HG02938 (cell line): ENCODE measurements around the gene PTPRT.

Experiments used
- ATAC-seq: cut with Tn5 transposase; IDR thresholded peaks from one replicate; pipeline ENCODE4 v1.9.1; 2021; ENCODE audit warnings: mild to moderate bottlenecking, moderate library complexity; ENCODE audit not compliant: unreplicated experiment

The PTPRT gene

GRCh38 chr20:42852691-42853090 lies 337.0 kb downstream of the PTPRT start:
- ATAC-seq: no peak

DNA sequence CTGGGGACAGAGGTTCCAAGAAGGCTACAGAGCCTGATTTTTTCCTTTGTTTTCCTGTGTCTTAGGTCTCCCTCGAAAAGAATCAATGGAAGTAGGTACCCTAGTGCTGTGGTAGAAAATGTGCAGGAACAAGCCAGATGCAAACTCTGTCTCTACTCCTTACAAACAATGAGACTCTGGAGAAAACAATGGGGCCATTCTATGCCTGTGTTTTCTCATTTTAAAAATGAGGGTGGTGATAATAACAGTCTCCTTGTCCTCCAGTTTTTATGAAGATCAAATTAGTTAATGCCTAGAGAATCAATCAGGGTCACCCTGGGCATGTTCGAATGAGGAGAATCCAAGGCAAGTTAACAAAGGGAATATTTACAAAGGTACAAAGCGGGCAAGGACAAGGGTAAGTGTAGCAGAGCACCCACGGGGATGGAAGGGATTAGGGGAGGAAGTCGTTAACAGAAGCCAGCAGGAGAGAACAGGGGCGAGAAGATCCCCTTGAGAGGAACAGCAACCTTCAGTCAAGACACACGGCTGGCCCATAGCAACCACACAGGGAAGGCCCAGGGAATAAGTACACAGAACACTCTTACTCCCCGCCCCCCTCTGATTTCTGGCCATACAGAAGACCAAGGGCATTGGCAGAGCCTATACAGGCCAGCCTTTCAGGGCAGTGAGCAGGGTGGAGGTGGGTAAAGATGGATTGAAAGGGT lies 342.8 kb downstream of the PTPRT start:
- no peak for ATAC-seq

- no peak for ATAC-seq
These were observed 345.0 kb downstream of the PTPRT start for GRCh38 chr20:42844751-42845150.

- ATAC-seq: no peak
These were observed 352.2 kb downstream of the PTPRT start for GRCh38 chr20:42837456-42837855.

GRCh38 chr20:42836339-42836738 lies 353.4 kb downstream of the PTPRT start:
- ATAC-seq: no peak

DNA sequence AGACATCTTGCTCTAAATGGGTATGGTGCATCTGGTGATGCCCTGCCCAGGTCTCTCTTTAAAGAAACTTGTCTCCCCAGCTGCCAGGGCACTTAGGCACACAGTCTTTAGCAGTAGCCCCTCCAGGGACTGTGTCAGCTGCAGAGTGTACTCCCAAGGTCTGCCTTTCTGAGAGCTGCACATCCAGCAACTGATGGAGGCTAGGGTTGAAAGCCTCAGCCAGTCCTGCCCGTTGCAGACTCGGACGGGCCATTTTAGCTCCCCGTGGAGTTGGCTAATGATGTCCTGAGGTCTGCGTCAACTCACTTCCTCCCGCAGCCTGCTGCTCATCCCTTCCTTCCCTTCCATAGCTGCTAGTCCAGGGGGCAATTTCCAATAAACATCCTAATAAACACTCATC lies 381.8 kb downstream of the PTPRT start:
- no peak for ATAC-seq

- ATAC-seq: no peak
These were observed 394.5 kb downstream of the PTPRT start for GRCh38 chr20:42795111-42795695.

GRCh38 chr20:42792052-42792451 lies 397.7 kb downstream of the PTPRT start:
- ATAC-seq: no peak

GRCh38 chr20:42790111-42790510 lies 399.6 kb downstream of the PTPRT start:
- no peak for ATAC-seq

GRCh38 chr20:42788707-42789106 lies 401.0 kb downstream of the PTPRT start:
- ATAC-seq: no peak

- ATAC-seq: no peak
These were observed 404.7 kb downstream of the PTPRT start for GRCh38 chr20:42785041-42785440.

GRCh38 chr20:42779216-42779615 lies 410.5 kb downstream of the PTPRT start:
- no peak for ATAC-seq

- no peak for ATAC-seq
These were observed 413.8 kb downstream of the PTPRT start for GRCh38 chr20:42775866-42776265.

DNA sequence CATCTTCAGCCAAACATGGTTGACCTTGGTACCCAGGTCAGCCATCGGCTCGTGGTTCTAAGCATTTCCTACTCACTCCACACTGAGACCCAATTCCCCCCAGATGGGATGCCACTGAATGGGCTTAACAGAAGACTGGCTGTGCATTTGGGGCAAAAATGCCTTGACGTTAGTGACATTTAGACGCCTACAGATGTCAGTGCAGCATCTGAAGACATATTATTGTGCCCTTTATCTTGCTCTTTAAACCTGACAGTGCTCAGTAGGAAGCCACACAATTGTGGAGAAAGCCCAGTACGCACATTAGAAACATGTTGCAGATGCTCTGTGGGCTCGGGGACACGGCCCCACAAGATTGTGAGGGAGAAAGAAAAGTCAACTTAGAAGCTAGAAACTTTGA lies 414.7 kb downstream of the PTPRT start:
- no peak for ATAC-seq

- no peak for ATAC-seq
These were observed 426.7 kb downstream of the PTPRT start for GRCh38 chr20:42763015-42763414.

GRCh38 chr20:42756991-42757390 lies 432.7 kb downstream of the PTPRT start:
- no peak for ATAC-seq

DNA sequence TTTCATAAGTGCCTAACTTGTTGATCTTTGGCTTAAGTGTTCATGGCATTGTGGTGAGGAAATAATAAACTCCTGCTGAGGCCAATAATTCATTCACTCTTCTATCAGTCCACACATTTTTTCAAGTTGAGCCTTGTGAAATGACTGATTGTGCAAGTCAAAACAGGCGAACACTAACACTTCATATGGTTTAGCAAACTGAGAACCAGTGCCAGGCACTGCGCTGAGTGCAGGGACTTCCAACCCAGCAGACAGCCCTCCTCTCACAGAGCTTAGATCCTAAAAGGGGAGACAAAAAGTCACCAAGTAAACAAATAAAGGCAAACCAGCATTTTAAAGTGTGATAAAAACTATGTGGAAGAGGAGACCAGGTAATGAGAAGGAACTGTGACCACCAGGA lies 435.0 kb downstream of the PTPRT start:
- ATAC-seq: no peak

- no peak for ATAC-seq
These were observed 437.1 kb downstream of the PTPRT start for GRCh38 chr20:42752620-42753019.

GRCh38 chr20:42749556-42749955 lies 440.1 kb downstream of the PTPRT start:
- ATAC-seq: no peak

GRCh38 chr20:42747765-42748411 lies 441.8 kb downstream of the PTPRT start:
- ATAC-seq: no peak

DNA sequence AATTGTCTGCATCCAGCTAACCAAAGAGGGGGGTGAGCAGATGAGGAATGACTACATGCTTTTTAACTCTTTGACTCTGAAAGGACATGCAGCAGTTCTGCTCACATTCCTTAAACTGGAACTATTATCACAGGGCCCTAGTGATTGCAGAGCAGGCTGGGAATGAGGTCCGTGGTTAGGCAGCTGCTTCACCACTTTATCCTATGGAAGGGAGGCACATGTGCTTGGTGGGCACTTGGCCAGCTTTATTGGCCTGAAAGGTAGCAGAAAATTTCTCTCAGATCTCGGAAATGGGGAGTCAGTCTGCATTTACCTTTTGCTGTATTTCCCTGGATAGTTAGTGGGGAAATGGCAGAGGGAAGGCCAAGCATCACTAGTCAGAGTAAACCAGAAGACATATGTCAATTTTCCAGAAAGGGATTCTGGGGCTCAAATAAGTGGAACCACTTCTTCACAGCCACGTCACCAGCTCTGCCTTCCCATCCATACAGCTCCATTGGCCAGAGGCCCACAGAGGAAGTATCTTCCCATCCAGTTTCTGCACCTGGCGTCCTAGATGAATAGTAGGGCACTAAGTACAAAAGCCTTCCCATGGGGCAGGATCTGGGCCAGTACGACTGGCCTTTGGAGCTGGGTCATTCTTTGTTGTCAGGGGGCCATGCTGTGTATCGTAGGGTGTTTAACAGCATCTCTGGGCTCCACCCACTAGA lies 444.8 kb downstream of the PTPRT start:
- ATAC-seq: no peak

- ATAC-seq: no peak
These were observed 446.8 kb downstream of the PTPRT start for GRCh38 chr20:42742926-42743325.
